Activated B cell treated with CpG ODN at 0.5 μM for 24 hours (primary cell): ENCODE results near the gene FKBP10. TPM values are rescaled to one million over a fixed set of nuclear protein-coding genes. Genes with fewer than 3 reads are reported as not detected.

ENCODE experiments used
- ATAC-seq: fragments of 200-7000 bp; cut with Tn5 transposase; one replicate; pipeline ENCODE4 v1.10.0; 2021; ENCODE audit warnings: low read depth, mild to moderate bottlenecking, moderate library complexity
- CTCF ChIA-PET: fragments of 350-600 bp; sonication (Branson Sonifier 250); formaldehyde crosslinking; loops from one replicate; lab custom pipeline; 2021; ENCODE audit warnings: antibody characterized with exemption; lab: Charles Lee
- POLR2A ChIA-PET: fragments of 350-600 bp; sonication (Branson Sonifier 250); formaldehyde crosslinking; loops from one replicate; lab custom pipeline; 2021; ENCODE audit warnings: antibody characterized with exemption; lab: Charles Lee
- DNase-seq: peaks from one replicate; pipeline ENCODE4 v3.0.0; 2022
- H3K27ac Mint-ChIP-seq: one replicate; pipeline ENCODE4 v1.8.0; 2020; ENCODE audit warnings: mixed read lengths
- H3K27me3 Mint-ChIP-seq: one replicate; pipeline ENCODE4 v1.8.0; 2021; ENCODE audit warnings: mixed read lengths
- H3K36me3 Mint-ChIP-seq: one replicate; pipeline ENCODE4 v1.8.0; 2021; ENCODE audit warnings: low read depth, mixed read lengths
- H3K4me1 Mint-ChIP-seq: one replicate; pipeline ENCODE4 v1.8.0; 2021; ENCODE audit warnings: mixed read lengths
- H3K4me3 Mint-ChIP-seq: one replicate; pipeline ENCODE4 v1.8.0; 2020; ENCODE audit warnings: mild to moderate bottlenecking, mixed read lengths
- H3K9me3 Mint-ChIP-seq: one replicate; pipeline ENCODE4 v1.8.0; 2020; ENCODE audit warnings: mixed read lengths
- CTCF ChIP-seq: fragments of 200-600 bp; IDR thresholded peaks from one replicate; pipeline ENCODE4 v1.8.0; 2022; ENCODE audit warnings: antibody characterized with exemption, mild to moderate bottlenecking
- intact Hi-C: fragments of 100-400 bp; cut with micrococcal nuclease; formaldehyde crosslinking; loops from one replicate; pipeline ENCODE4 v1.15.1; 2024
- total RNA-seq: library from RNA; stranded (reverse); gene quantifications from 2 replicates; pipeline ENCODE4 v1.2.3, GENCODE V29; 2022

FKBP10 gene
- total RNA-seq, 1 donor from 2014 or later = 0.86 TPM

DNA sequence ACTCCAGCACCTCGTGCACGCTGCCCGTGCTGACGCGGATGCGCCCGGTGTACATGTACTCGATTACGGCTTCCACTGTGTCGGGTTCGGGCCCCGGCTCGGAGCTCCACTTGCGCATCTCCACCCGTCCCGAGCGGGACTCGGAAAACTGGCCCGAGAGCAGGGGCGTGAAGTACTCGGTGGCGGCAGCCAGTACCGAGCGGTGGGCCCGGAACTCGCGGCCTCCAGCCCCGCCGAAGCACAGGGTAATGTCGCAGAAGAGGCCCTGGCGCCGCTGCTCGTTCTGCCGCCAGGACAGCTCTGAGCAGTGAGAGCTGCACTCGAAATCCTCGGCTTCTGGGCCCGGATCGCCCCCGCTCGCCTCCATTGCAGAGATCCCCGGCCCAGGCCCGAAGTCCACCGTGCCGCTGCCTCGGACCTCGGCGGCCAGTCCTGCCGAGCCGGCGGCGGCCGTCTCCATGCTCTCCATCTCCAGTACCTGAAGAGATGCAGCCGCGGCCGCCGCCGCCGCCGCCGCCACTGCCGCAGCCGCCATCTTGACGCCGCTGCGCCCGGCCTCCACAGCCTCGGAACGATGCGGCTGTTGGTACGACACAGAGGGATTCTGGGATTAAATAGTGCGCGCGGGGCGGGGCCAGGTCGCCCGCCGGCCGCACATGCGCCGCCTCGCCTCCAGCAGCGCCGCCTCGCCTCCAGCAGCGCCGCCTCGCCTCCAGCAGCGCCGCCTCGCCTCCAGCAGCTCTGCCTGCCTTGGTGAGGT is 52.2 kb downstream of the FKBP10 start, which contains the start of gene KLHL11:
Gene KLHL11, minus strand, starts transcription at position 588 of the 760 bp plus-strand sequence. Its CDS starts 53 bp downstream, at position 535.
- intact Hi-C loops = loop anchor here (1.0 to 10.0 kb wide), 7 partner anchors 52 to 1530 kb away; partner anchors contain the start of genes ACLY, ARL4D, CNP and HAP1
- TF ChIP-seq CTCF = no peak
- Mint-ChIP-seq H3K36me3 (peaks cover 31% of the 10 kb centered on the region), H3K27ac (peak within 1 kb of the TSS; percentile 87), H3K4me3 (no peak within 1 kb of the TSS), H3K27me3 (no peaks in the 10 kb centered on the region), H3K9me3 (no peaks in the 10 kb centered on the region), H3K4me1 (peaks cover 19% of the 10 kb centered on the region)
- ChIA-PET CTCF (interaction anchor here (1.5 to 2.1 kb wide), 2 partner anchors 10 to 54 kb away, joined by 4 to 7 read pairs; partner anchors contain the start of gene P3H4), POLR2A (interaction anchor here (1.0 to 2.1 kb wide), 13 partner anchors 14 to 523 kb away, joined by 3 to 23 read pairs (median 6); partner anchors contain the start of genes ACLY, CNP, EIF1 and JUP)
- DNase-seq (peak; percentile 84), ATAC-seq (peak; percentile 95)

DNA sequence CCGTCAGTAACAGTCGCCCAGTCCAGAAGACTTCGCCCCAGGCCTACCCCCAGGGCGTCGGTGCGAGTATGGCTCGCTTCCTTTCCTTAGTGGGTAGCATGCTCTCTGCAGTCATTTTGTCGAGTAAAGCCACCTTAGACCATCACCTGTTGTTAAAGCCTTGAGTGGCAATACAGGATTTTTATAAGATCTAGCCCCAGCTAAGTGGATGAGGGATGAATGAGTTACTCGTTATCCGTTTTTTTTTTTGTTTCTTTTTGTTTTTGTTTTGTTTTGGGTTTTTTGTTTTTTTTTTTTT is 52.7 kb downstream of the FKBP10 start:
- H3K27ac Mint-ChIP-seq = peak overlapping the region; percentile 87

DNA sequence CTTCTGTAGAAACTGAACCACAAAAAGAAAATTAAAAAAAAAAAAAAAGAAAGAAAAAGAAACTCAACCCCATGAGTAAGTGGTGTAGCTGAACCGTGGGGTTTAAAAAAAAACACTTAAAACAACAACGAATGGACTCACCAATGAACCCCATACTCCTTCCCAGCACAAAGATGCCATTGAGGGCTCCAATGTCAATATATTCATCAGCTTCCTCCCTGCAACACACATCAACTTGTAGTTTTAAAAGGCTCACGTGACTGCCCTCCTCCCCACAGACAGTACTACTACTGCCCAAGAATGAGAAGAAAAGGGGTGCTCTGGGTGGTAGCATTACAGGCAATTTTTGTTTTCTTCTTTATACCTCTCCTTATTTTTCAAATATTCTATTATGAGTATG is 55.8 kb downstream of the FKBP10 start:
- Mint-ChIP-seq H3K9me3 (no peaks in the 10 kb centered on the region), H3K36me3 (peaks cover 65% of the 10 kb centered on the region), H3K4me1 (peaks cover 3% of the 10 kb centered on the region), H3K4me3 (no peak overlapping the region), H3K27me3 (no peaks in the 10 kb centered on the region), H3K27ac (no peak overlapping the region)
- no peak for DNase-seq
- CTCF ChIA-PET = no interaction called here
- intact Hi-C loops = loop anchor here (5.0 to 10.0 kb wide), 3 partner anchors 49 to 1526 kb away; partner anchors contain the start of genes ACLY, ARL4D and HAP1
- no peak for TF ChIP-seq CTCF
- POLR2A ChIA-PET = interaction anchor here (0.7 kb wide), 1 partner anchor 43 kb away, joined by 7 read pairs; no protein-coding TSS in a partner anchor
- no peak for ATAC-seq

More for the DNA sequence above, 52.7 kb downstream of the FKBP10 start:
- H3K4me3 Mint-ChIP-seq = no peak overlapping the region
- intact Hi-C loops = loop anchor here (1.0 to 10.0 kb wide), 7 partner anchors 52 to 1529 kb away; partner anchors contain the start of genes ACLY, ARL4D, CNP and HAP1
- TF ChIP-seq CTCF = no peak
- ATAC-seq (no peak), DNase-seq (no peak)
- no peaks in the 10 kb centered on the region for H3K27me3 Mint-ChIP-seq
- peaks cover 36% of the 10 kb centered on the region for H3K36me3 Mint-ChIP-seq
- ChIA-PET POLR2A (interaction anchor here (1.2 to 2.1 kb wide), 10 partner anchors 14 to 523 kb away, joined by 3 to 23 read pairs (median 6); partner anchors contain the start of genes ACLY, CNP, EIF1 and JUP), CTCF (interaction anchor here (1.5 to 2.1 kb wide), 2 partner anchors 11 to 54 kb away, joined by 4 to 7 read pairs; partner anchors contain the start of gene P3H4)
- no peaks in the 10 kb centered on the region for H3K9me3 Mint-ChIP-seq
- H3K4me1 Mint-ChIP-seq = peaks cover 15% of the 10 kb centered on the region

- DNase-seq = no peak
- Mint-ChIP-seq H3K4me3 (no peak overlapping the region), H3K36me3 (peaks cover 72% of the 10 kb centered on the region), H3K4me1 (peaks cover 3% of the 10 kb centered on the region), H3K27me3 (no peaks in the 10 kb centered on the region), H3K9me3 (no peaks in the 10 kb centered on the region), H3K27ac (no peak overlapping the region)
- ChIA-PET CTCF (no interaction called here), POLR2A (no interaction called here)
- no peak for ATAC-seq
- no peak for TF ChIP-seq CTCF
- intact Hi-C loops = loop anchor here (5.0 to 10.0 kb wide), 3 partner anchors 48 to 1525 kb away; partner anchors contain the start of genes ACLY, ARL4D and HAP1
Observed at GRCh38 chr17:41869426-41869825, 56.6 kb downstream of the FKBP10 start.

DNA sequence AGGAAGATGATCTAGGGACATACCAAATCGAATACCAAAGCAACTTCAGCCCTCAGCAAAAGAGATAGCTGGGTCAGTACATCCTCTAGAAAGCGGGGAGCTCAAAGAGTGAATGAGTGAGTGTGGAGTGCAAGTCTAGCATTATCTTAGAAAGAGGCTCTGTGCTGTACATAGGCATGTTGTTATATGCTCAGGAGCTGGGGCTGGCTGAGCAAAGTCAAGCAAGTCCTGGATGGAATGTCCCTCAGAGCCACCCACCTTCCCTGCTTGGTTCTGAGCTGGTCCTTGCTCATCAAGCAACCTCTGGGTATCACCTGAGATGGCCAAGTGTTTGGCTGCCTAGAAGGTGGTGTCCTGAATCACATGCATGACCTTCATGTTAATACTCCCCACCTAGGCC is 57.3 kb downstream of the FKBP10 start:
- DNase-seq (no peak), ATAC-seq (no peak)
- H3K9me3 Mint-ChIP-seq = no peaks in the 10 kb centered on the region
- H3K4me1 Mint-ChIP-seq = peaks cover 3% of the 10 kb centered on the region
- H3K36me3 Mint-ChIP-seq = peaks cover 72% of the 10 kb centered on the region
- H3K27ac Mint-ChIP-seq = no peak overlapping the region
- ChIA-PET CTCF (no interaction called here), POLR2A (no interaction called here)
- intact Hi-C loops = no loop called here
- H3K27me3 Mint-ChIP-seq = no peaks in the 10 kb centered on the region
- TF ChIP-seq CTCF = no peak
- H3K4me3 Mint-ChIP-seq = no peak overlapping the region
